ENCODE results near the gene RNF208.

- TF ChIP-seq EZH2 (IDR thresholded peaks at IDR 0.05; ENCODE audit: insufficient read depth, low read length), result no peak
- TF ChIP-seq CTCF (IDR thresholded peaks at IDR 0.05; ENCODE audit: insufficient read depth, low read depth, low read length), result no peak
Measured at GRCh38 chr9:137204731-137205125, 17.3 kb downstream of the RNF208 start.
